Loucy (cell line): ENCODE data around the gene ZNF697.

Experiments
- CTCF ChIP-seq: fragments of 200-600 bp; sonication (generic); conservative IDR thresholded peaks from 2 replicates; pipeline ENCODE4 v1.5.1; 2014; ENCODE audit warnings: mild to moderate bottlenecking, antibody characterized with exemption, low read length
- EZH2phosphoT487 ChIP-seq: fragments of 200-600 bp; IDR thresholded peaks from 2 replicates; pipeline ENCODE4 v1.6.1; 2018; ENCODE audit warnings: antibody characterized with exemption, mild to moderate bottlenecking, moderate library complexity, borderline replicate concordance

DNA sequence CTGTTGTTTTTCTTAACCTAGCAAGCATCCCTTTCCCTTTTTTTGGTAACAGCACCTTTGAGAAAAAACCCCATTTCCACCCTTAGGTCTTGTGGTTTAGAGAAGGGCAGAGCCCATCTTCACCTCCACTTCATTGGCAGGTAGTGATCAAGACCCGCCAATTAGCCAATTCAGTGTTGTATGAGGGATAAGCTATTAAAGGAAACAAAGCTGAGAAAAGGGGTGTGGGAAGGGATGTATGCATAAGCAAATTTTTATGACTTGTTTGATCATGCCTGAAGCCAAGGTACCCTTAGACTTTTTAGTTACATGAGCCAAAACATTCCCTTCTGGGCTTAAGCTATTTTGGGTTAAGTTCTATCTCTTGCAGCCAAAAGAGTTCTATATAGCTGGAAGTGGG is 3.6 kb upstream of the ZNF697 start:
- TF ChIP-seq CTCF, result no peak
- TF ChIP-seq EZH2phosphoT487, result no peak
